NCI-H226 (cell line): ENCODE measurements around the gene SHROOM3.
A peak's percentile ranks its signal among the peaks of the same experiment; 100 is the strongest.

Experiments
- DNase-seq: peaks from one replicate; pipeline ENCODE4 v3.0.0-alpha.2; 2015

Gene SHROOM3

DNA sequence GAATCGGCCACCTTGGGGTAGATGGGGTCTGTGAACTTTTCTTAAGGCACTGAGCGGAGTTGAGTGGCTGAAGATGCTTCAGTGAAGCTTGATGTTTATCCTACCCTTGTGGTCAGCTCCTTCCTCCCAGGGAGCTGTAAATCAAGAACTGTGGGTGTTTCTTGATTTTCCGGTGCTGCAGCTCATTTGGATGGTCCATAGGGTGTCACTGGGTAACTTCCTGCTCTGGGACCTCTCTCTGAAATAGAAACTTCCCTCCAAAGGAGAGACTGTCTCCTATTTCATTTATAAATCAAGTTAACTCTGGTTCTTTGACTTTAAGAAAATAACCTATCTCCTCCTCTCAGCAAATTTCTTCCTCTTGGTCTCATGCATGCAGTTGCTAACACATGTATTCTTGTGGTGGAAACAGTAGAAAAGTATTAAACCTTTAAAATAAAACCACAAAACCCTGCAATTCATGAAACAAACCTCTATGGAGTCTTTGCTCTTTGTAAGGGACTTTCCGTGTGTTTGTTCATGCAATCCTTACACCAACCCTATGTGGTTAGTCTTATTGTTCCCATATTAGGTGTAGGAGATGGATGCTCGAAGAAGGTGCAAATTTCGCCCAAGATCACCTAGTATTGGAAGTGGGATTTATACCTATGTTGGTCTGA lies 110.3 kb downstream of the SHROOM3 start:
- DNase-seq: no peak

DNA sequence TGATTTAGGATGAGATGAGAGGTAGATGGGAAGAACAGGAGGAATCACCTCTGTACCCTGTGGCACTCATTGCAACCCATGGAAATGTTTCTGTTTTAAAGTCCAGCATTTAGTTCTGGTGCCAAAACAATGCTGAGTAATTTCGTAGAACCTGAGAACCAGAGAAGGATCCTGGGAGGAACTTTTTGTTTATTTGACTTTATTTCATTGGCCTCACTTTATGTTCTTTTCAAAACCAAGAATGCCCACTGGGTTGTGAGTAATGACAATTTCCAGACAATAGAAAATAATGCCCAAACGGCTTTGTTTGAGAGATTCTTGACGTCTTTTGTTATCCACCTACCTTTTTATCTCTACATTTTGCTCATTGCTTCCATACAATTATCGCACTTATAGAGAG lies 111.3 kb downstream of the SHROOM3 start:
- DNase-seq: no peak

DNA sequence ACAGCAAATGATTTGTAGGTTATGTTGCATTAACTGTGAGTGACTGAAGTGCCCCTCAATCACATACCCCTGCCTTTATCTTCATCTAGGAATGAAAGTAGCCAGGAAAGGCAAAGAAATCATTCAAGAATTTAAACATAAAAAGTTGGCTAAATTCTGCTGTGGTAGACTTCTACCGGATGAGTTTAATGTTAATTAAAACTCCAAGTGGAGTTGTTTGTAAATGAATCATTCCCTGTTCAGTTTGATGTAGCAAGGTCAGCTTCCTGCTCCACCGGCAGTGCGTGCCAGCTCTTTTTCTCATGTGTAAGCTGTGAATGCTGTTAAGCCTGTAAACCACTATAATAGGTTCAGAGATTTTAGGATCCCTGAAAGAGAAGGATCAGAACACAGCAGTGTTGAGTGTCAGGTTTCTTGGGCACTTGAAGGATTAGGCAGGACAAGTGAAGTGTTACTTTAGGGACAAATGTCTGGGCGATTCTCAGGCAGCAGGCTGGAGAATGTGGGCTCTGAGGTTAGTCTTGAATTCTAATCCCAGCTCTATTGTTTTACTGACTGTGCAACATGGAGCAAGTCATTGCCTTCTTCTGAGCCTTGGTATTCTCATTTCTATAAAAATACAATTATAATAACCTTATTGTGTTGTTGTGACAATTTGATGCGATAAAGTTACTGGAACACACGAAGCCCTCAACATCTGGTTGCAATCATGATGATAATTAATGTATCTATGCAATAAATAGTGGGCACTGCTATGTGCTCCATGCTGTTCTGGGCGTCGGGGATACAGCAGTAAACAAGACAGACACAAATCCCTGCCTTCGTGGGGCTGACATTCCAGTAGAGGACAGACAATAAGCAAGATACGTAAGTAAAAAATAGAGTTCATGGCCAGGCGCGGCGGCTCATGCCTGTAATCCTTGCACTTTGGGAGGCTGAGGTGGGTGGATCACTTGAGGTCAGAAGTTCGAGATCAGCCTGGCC lies 112.0 kb downstream of the SHROOM3 start:
- DNase-seq: peak; percentile 53

DNA sequence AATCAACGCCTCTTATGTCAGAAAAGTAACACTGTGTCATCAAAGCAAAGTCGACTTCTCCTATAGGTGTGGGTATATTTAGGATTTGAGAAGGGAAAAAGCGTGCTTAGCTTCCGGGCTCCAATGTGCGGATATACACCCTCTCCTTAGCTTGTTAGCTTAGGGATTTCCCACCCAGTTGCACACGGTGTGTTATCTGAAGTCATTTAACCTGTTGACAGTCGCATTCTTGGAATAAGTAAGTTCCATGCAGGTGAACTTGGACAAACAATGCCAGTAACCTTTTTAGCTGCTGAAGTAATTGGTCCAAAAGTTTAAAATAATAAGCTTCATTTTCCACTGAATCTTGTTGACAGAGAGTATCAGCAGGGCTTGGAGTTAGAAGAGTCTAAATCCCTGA lies 113.7 kb downstream of the SHROOM3 start:
- DNase-seq: no peak

DNA sequence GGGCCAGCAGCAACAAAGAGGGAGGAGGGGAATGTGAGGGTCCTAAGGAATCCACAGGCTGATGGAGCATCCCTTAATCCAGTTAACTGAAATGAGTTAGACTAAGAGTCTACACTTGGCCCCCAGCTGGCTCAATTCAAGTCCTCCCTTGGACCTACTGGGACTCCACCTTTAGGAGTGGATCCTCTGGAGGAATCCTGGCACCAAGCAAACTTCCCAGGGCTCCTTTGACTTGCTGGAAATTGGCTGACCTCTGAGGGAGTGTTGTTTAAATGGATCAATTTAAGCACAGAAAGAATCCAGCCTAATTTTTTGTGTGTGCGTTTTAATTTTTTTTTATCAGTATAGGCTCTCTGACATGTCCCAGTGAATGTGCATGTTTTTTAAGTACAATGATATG lies 114.7 kb downstream of the SHROOM3 start:
- no peak for DNase-seq

DNA sequence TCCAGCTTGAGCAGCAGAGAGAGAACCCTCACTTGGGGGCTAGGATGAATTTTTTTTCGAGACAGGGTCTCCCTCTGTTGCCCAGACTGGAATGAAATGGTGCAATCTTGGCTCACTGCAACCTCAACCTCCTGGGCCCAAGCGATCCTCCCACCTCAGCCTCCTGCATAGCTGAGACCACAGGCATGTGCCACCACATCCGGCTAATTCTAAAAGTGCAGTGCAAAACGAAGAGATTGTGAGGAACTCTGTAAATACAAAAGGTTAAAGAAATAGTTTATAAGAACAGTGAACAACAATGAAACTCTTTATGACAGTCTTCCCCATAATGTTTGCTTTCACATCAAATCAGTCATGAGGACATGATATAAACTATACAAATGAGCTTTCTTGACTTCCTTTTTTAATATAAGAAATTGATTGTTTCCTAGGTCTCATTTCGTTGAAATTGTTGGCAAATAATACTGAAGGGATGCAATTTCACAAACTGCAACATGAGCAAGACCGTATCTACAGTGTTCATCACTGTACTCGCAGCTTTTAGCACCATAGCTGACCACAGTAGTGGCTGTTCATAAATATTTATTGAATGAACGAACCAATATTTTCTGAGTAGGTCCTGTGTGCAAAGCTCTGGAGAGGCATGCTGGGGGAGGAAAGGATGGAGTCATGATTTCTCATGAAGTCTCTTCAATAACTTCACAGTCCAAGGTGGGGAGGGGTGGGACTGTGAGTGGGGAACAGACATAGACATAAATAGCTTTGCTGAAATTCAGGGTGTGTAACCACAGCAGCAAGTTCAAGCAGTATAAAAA lies 116.1 kb downstream of the SHROOM3 start:
- peak; percentile 33 for DNase-seq

DNA sequence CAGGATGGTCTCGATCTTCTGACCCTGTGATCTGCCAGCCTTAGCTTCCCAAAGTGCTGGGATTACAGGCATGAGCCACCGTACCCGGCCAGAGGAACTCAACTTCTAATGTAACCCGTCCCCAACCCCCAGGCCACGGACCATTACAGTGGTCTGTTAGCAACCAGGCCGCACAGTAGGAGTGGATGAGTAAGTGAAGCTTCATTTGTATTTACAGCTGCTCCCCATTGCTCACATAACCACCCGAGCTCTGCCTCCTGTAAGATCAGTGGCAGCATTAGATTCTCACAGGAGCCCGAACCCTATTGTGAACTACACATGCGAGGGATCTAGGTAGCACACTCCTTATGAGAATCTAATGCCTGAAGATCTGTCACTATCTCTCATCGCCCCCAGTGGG lies 119.6 kb downstream of the SHROOM3 start:
- no peak for DNase-seq

DNA sequence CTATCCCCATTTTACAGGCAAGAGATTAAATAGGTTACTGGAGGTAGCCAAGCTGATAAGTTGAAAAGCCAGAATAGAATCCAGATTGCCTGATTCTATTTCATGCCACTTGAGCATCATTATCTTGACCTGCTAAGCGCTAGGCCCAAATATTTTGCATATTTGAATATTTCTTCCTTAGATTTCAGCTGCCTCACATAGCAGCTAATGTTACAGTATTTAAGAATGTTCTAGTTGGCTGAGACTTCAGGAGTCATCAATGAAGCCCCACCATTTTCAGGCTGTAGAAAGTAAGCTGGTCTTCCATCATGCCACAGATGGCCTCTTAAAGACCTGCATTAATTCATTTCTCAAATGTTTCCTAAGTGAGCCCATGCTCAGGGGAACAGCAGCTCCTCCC lies 121.4 kb downstream of the SHROOM3 start:
- DNase-seq: no peak

DNA sequence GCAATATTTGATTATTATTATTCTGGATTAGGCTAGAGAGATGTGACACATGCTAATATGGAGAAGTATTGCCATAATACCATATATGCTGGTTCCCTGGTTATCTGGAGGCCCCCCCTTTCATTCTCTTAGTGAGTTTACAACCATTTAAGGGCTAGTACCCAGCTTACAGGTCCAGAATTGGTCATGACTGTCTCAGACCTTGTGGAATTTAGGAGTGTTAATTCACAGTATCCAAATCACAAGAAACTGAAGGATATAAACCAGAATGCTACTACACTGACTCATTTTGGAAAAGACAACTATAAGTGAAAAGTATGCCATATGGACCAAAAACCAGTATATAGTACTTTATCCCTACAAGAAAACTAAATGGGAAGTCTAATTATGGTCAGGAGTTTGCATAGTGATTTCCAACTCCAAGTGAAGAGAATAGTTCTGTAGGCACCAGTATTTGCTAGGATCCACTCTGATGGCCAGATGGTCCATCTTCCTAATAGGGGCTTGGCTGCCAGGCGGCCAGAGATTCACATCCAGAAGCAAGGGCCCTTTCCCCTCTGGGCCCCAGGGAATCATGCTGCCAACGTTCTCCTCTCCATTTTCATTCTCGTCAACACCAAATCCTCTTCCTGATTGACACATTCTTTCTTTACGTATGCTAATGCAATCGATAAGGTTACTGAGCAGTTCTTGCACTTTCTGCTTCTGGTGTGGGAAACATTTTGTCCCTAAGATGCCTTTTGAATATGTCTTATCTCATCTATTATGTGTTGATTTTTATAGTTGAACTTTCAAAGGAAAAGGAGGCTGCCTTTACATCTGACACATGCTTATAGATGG lies 123.6 kb downstream of the SHROOM3 start:
- no peak for DNase-seq

DNA sequence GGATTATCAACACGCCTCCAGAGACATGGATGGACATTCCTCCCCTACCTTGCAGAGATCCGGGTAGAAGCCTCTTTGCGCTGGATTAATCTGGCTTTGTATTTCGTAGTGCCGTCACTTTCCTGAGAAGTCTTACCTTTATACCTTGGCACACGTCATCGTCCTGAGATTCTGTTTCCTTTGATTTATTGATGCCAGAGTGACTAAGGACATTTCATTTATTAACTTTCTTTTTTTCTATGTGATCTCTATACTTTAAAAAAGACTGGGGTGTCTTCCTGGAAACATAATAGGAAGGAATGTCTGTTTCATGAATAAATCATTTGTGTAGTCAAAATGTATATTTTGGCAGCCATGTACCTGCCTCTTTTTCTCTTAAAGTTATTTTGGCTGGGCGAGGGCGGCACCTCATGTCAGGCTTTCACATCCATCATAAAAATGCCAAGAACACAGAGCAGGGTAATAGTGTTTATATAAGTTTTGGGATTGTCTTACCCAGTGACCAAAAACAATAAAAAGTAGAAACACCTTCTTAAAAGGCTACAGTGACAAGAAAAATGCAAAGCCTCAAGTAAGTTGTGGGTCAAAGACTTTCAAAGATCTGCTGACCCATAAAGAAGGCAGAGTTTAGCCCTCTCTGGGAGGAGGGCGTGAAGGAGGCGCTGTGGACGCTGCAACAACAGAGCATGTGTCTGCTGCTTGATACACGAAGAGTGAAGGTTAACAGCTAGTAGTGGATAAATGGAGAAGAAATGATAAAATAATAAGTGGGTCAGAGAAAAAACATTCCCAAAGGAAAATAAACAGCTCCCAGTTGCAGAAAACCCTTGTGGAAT lies 124.4 kb downstream of the SHROOM3 start:
- no peak for DNase-seq

DNA sequence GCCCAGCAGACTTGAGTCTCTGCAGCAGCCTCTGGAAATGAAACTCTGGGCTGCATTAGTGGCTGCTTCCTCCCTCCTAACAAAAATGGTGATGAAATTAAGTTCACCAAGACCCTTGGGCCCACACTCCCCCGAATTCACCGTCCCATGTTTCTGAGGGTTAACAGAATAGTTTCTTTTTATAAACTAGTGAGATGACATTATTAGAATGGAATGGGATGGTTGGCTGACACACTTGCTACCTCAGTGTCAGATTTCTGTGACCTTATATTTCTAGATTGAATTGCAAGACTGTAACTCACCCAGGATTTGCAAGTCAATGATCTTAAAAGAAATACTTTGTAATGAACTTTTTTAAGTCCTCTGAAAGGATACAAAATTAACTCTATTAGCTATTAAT lies 127.1 kb downstream of the SHROOM3 start:
- peak; percentile 16 for DNase-seq

DNA sequence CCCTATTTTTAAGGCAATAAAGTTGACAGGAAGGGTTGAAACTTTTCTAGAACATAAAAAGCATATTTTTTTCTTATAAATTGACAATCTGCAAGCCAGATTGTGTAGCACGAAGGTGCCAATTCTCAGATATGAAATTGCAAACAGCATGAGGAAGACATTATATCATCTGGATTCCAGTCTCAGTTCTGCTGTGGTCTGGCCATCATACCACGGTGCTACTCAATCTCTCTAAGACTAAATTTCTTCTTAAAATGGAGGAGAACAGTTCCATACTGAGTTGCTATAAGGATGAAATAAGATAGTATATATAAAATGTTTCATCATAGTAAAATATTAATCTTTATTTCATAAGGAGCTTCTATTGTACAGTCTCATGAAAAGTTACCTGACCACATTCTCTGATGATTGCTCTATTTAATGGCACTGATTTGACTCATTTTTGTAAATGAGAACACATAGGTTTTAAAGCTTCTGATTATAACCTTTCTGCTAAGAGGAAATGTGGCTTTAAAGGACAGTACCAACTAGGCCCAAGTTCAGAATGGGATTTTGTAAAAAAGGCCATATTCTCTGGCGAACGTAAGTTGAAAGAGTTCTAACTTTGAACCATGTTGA lies 127.9 kb downstream of the SHROOM3 start:
- DNase-seq: no peak

DNA sequence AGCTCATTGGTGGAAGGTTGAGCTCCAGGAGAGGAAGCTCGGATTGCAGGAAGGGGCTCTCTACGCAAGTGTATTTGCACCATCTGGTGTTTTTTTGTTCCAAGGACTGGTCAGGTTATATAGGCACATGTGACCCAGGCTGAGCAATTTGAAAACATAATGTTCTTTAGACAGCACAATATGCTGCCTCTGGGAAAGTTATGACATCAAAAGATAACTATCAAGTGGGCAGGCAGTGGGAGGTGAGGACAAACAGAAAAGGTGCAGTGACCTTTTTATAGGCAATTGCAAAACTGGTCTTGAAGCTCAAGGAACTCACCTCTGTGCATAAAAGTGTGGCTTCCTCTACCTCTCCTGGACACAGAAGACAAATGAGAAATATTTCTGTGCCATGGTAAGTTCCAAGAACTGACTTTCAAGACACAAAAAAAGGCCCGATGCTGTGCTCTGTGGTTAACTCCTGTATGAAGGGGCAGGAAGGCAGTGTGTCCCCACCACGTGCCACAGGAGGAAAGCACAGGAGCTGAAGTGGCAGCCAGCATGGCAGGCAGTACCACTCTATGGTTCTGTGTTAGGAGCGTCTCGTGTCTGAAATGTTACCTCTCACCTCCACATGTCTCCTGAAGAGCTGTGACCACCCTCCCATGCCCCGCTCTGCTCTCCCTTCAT lies 128.6 kb downstream of the SHROOM3 start:
- DNase-seq: no peak

DNA sequence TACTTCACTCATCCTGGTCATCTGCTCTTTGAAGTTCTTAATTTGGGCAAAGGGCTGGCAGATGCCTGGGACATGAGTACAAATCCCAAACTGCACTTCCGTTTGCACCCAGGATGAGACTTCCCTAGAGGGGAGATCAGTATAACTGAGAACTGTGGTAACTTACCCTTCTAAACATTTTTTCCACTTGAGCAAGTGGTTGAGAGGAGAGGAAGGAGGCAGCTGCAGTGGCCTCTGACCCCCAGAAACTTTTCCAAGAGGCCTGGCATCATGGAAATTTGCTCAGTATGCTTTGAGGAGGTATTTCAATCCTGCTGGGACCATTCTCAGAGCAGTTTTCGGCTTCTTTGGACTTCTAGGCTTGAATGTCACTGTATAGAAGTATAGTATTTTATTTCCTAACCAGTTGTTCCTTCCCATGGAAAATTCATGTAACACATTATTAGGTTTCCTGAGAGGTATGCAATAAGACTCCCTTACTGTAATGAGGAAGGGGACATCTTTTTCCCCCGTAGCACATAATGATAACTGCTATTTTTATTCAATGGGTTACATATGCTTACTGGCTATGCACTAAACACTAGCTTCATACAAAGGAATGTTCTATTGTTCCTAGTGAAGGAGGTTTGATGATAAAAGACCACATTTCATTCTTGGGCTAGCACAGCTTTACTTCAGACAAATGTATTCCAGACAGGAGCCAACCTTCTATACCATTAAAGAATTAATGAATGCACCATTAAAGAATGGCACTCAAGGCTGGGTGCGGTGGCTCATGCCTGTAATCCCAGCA lies 129.3 kb downstream of the SHROOM3 start:
- DNase-seq: no peak

DNA sequence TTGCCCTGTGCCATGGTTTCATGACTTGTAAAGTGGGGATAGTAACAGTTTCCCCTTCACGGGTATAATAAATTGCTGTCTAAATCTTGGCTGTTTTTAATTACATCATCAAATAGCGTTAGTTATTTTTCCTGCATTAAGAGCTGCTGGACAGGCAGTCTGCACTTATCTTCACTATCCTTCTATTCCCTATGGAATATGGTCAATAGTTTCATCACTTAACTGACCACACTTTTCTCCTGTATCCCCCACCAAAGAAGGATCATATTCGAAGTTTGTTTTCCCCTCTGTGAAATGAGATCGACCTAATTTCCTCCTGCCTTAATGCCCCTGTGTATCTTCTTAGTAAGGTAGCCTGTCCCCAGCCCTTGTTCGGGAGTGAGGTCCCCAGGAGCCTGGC lies 133.2 kb downstream of the SHROOM3 start:
- no peak for DNase-seq

DNA sequence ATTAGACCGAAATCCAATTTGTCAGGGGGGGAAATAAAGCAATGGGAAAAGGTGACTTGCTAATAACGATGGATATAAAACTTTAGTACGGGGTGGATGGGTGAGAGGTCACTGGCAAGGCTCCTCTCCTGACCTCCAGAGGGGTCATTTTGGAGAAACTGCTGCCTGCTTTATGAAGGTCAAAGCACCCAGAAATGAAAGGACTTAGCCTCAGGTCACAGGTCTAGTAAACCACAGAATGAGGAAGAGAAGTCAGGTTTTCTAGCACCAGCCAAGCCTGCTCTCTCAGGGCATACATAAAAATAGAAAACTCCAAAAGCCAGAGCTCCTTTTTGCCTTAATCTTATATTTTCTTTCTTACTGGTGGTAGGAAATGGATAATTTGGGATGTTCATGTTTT lies 134.2 kb downstream of the SHROOM3 start:
- DNase-seq: no peak

DNA sequence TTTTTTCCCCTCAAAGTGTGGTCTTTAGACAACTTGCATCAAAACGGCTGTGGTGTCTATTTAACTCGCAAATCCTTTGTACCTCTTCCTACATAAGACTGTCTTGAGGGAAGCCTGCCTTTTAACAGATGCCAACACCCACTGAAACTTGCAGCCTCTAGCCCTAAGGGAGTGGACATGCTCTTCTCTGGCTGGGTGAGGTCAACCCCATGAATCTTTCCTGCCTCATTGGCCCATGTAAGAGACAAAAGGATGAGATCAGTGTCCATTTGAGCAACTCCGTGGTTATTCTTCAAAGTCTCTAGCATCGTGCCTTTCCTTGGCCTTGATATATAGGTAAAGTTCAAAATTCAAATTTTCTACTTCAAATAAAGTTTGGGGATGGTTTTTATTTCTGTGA lies 134.7 kb downstream of the SHROOM3 start:
- DNase-seq: no peak

DNA sequence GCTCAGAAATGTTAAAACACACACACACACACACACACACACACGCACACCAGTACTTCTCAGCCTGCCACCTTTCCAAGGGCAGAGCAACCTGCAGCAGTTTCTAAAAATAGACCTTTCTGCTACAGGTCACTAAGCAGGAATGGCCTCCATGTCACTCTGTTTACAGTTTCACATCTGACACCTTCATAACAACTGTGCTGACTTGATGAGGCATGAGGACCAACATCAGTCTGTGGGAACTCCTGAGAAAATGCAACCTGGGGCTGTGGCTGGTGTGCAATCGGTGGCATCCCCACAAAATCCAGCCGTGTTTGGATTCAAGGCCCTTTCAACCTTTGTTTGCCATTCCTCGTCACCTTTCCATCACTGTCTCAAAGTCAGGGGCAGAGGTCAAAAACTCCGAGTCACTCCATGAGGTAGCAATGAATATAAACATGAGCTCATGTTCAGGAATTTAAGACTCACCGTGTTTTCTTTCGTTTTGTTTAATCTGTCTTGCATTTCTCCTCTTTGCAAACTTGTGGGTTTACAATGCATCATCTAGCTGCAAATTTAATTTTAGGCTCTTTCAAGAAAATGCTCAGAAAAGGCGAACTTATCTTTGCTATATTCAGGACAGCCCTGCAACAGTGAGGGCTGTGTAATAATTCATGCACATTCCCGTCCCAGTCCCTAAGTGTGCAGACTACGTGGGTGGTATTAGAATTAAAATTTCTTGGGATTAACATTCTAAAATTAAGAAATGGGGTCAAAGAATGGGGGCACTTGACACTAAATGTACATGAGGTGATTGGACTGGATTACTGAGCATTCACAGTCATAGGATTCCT lies 135.3 kb downstream of the SHROOM3 start:
- no peak for DNase-seq

DNA sequence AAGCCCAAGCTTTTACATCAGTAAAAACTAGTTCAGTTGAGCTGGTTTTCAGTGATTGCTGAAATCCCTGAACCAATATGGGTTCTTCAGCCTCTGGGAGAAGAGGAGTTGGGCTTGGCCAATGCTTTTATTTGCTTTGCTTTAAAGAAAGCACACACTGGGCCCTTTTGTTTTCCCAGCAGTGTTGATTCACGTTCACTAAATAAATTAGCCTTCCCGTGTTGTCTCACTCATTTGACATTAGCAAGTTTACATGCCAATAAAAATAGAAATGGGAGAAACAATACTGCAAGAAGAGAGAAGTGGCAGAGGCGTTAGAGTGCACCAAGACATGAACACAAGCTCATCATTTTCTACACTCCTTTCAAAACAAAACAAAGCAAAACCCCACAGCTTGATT lies 136.2 kb downstream of the SHROOM3 start:
- no peak for DNase-seq
